GM12878 (cell line): Measurements from ENCODE around the gene FAM221A. TPM values are rescaled to one million over a fixed set of nuclear protein-coding genes. Genes with fewer than 3 reads are reported as not detected.

ENCODE experiments used
- ATF7 ChIP-seq: fragments of 450-650 bp; IDR thresholded peaks from 2 replicates; pipeline ENCODE4 v1.6.1; 2016; ENCODE audit warnings: low read depth, mild to moderate bottlenecking
- EZH2 ChIP-seq: IDR thresholded peaks from 2 replicates; pipeline ENCODE4 v1.6.1; 2012; ENCODE audit warnings: low read depth, mild to moderate bottlenecking, control low read depth, inconsistent platforms, low read length, borderline replicate concordance; ENCODE audit not compliant: control insufficient read depth
- FOS ChIP-seq: IDR thresholded peaks from 3 replicates; pipeline ENCODE4 v1.6.1; 2011; ENCODE audit warnings: borderline replicate concordance; ENCODE audit not compliant: insufficient read length; ENCODE audit errors: extremely low read depth
- KDM1A ChIP-seq: fragments of 200-600 bp; sonication (generic); IDR thresholded peaks from 2 replicates; pipeline ENCODE4 v1.6.1; 2016; ENCODE audit warnings: borderline replicate concordance
- NFIC ChIP-seq: IDR thresholded peaks from 2 replicates; pipeline ENCODE4 v1.6.1; 2012; ENCODE audit warnings: low read depth, mild to moderate bottlenecking, inconsistent platforms, low read length, moderate library complexity
- NR2F1 ChIP-seq: fragments of 450-650 bp; conservative IDR thresholded peaks from 2 replicates; pipeline ENCODE4 v1.6.1; 2017; ENCODE audit warnings: mild to moderate bottlenecking
- RUNX3 ChIP-seq: IDR thresholded peaks from 2 replicates; pipeline ENCODE4 v1.6.1; 2012; ENCODE audit warnings: low read length, inconsistent platforms
- WRNIP1 ChIP-seq: IDR thresholded peaks from 2 replicates; pipeline ENCODE4 v1.6.1; 2011; ENCODE audit warnings: low read depth, low read length, improper control_type of control experiment, borderline replicate concordance
- YY1 ChIP-seq: IDR thresholded peaks from 2 replicates; pipeline ENCODE4 v1.6.1; 2011; ENCODE audit warnings: low read depth, mild to moderate bottlenecking, low read length
- ZNF384 ChIP-seq: IDR thresholded peaks from 2 replicates; pipeline ENCODE4 v1.6.1; 2012; ENCODE audit warnings: low read depth, mild to moderate bottlenecking, low read length, improper control_type of control experiment, borderline replicate concordance
- polyA plus RNA-seq, 11 experiments: library from polyadenylated mRNA; depleted of rRNA in 4 of 11; unstranded in 6 of 11; stranded (reverse) in 5 of 11; fragments of >200 nt; fragmentation: Nextera tagmentation in 4 of 11; fragmentation: Illumina TruSeq in 1 of 11; extraction: Ambion mirVana in 4 of 11; extraction: Trizol in 1 of 11; gene quantifications; 1 replicate in 1 of 11; 2 replicates in 10 of 11; pipeline versions ENCODE4 v1.2.1 to v1.2.3, GENCODE V29; 2011 to 2016; ENCODE audit warnings: inconsistent platforms in 2 of 11, missing spikeins in 2 of 11, low read depth in 1 of 11
- total RNA-seq, 4 experiments: library from RNA; depleted of rRNA in 3 of 4; stranded (reverse); fragments of >200 nt in 3 of 4; fragmentation: Illumina TruSeq in 1 of 4; extraction: Trizol in 1 of 4; gene quantifications; 2 replicates each; pipeline versions ENCODE4 v1.2.1 to v1.2.3, GENCODE V29; 2013 to 2021
- TF ChIP-seq, protein P1 (sequence below): IDR thresholded peaks from 2 replicates; pipeline ENCODE4 v1.6.1; 2011; ENCODE audit warnings: low read depth, low read length, improper control_type of control experiment, borderline replicate concordance
- TF ChIP-seq, protein P2 (sequence below): fragments of 450-650 bp; IDR thresholded peaks from 2 replicates; pipeline ENCODE4 v1.6.1; 2017; ENCODE audit warnings: mild to moderate bottlenecking
- TF ChIP-seq, protein P3 (sequence below): IDR thresholded peaks from 2 replicates; pipeline ENCODE4 v1.6.1; 2011; ENCODE audit warnings: mild to moderate bottlenecking, low read depth, low read length, moderate library complexity; ENCODE audit not compliant: insufficient replicate concordance
- TF ChIP-seq, protein P4 (sequence below): fragments of 450-650 bp; IDR thresholded peaks from 2 replicates; pipeline ENCODE4 v1.6.1; 2017; ENCODE audit warnings: mild to moderate bottlenecking, moderate library complexity
- TF ChIP-seq, protein P5 (sequence below): fragments of 450-650 bp; IDR thresholded peaks from 2 replicates; pipeline ENCODE4 v1.6.1; 2017; ENCODE audit warnings: mild to moderate bottlenecking, moderate library complexity

Gene FAM221A
- total and polyA plus RNA-seq, 10 of the 15 experiments (the other 5 are each of a cell fraction or from before 2014, with no cell fraction given): 6.3 to 16.7 (median 9.7) TPM

DNA sequence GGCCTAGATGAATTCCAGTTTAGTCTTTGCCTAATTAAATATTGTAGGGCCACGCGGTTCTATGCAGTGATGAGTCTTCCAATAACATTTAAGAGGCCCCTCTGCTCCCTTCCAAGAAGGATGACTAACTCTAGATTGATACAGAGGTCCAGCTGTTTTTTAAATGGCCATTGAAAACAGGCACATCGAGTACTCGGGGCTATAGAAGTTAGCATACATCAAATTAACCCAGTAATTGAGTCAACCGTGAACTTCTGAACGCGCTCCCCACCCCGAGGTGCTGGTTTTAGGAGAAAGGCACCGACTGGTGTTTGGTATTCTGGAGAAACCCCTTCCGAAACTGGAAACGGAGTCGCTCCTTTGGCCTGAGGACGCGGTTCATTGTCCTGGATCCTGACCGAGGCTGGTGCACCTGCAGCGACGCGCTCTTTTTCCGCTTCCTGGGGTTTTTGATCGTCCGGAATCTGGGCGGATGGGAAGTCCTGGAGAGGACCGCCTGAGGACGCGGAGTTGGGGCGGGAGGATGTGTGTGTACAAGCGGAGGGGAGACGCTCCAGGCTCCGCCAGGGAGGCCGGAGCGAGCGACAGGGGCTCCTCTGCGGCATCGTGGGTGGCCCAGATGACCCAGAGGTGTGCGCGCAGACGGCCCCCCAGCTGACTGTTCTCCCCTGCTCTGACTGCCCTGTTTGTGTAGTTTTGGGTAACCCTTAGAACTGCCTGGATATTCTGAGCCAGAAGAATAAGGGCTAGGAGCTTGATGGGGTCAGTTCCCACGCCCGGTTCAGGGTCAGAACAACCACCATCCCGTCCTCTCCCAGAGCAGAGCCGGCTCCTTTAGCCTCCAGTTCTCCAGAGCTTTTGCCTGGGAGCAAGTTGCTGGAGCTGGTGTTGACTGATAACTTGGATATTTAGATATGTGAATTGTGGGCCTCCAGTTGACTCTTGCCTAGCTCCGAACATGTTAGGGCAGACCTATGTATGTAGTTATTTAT lies 711 bp downstream of the FAM221A start (continued):
- TF ChIP-seq NFIC (no peak), ZNF384 (no peak), FOS (no peak), WRNIP1 (no peak), YY1 (peak; percentile 25; the same call in 1 of the 2 replicates), KDM1A (no peak), ATF7 (no peak), EZH2 (no peak), RUNX3 (no peak; the same call in 1 of the 2 replicates), NR2F1 (peak; percentile 20; the same call in 1 of the 2 replicates)
- TF ChIP-seq, protein P1, sequence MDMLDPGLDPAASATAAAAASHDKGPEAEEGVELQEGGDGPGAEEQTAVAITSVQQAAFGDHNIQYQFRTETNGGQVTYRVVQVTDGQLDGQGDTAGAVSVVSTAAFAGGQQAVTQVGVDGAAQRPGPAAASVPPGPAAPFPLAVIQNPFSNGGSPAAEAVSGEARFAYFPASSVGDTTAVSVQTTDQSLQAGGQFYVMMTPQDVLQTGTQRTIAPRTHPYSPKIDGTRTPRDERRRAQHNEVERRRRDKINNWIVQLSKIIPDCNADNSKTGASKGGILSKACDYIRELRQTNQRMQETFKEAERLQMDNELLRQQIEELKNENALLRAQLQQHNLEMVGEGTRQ: no peak
- TF ChIP-seq, protein P2, sequence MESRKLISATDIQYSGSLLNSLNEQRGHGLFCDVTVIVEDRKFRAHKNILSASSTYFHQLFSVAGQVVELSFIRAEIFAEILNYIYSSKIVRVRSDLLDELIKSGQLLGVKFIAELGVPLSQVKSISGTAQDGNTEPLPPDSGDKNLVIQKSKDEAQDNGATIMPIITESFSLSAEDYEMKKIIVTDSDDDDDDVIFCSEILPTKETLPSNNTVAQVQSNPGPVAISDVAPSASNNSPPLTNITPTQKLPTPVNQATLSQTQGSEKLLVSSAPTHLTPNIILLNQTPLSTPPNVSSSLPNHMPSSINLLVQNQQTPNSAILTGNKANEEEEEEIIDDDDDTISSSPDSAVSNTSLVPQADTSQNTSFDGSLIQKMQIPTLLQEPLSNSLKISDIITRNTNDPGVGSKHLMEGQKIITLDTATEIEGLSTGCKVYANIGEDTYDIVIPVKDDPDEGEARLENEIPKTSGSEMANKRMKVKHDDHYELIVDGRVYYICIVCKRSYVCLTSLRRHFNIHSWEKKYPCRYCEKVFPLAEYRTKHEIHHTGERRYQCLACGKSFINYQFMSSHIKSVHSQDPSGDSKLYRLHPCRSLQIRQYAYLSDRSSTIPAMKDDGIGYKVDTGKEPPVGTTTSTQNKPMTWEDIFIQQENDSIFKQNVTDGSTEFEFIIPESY: no peak
- TF ChIP-seq, protein P3, sequence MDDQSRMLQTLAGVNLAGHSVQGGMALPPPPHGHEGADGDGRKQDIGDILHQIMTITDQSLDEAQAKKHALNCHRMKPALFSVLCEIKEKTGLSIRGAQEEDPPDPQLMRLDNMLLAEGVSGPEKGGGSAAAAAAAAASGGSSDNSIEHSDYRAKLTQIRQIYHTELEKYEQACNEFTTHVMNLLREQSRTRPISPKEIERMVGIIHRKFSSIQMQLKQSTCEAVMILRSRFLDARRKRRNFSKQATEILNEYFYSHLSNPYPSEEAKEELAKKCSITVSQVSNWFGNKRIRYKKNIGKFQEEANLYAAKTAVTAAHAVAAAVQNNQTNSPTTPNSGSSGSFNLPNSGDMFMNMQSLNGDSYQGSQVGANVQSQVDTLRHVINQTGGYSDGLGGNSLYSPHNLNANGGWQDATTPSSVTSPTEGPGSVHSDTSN: no peak
- TF ChIP-seq, protein P4, sequence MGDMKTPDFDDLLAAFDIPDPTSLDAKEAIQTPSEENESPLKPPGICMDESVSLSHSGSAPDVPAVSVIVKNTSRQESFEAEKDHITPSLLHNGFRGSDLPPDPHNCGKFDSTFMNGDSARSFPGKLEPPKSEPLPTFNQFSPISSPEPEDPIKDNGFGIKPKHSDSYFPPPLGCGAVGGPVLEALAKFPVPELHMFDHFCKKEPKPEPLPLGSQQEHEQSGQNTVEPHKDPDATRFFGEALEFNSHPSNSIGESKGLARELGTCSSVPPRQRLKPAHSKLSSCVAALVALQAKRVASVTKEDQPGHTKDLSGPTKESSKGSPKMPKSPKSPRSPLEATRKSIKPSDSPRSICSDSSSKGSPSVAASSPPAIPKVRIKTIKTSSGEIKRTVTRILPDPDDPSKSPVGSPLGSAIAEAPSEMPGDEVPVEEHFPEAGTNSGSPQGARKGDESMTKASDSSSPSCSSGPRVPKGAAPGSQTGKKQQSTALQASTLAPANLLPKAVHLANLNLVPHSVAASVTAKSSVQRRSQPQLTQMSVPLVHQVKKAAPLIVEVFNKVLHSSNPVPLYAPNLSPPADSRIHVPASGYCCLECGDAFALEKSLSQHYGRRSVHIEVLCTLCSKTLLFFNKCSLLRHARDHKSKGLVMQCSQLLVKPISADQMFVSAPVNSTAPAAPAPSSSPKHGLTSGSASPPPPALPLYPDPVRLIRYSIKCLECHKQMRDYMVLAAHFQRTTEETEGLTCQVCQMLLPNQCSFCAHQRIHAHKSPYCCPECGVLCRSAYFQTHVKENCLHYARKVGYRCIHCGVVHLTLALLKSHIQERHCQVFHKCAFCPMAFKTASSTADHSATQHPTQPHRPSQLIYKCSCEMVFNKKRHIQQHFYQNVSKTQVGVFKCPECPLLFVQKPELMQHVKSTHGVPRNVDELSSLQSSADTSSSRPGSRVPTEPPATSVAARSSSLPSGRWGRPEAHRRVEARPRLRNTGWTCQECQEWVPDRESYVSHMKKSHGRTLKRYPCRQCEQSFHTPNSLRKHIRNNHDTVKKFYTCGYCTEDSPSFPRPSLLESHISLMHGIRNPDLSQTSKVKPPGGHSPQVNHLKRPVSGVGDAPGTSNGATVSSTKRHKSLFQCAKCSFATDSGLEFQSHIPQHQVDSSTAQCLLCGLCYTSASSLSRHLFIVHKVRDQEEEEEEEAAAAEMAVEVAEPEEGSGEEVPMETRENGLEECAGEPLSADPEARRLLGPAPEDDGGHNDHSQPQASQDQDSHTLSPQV: no peak
- TF ChIP-seq, protein P5, sequence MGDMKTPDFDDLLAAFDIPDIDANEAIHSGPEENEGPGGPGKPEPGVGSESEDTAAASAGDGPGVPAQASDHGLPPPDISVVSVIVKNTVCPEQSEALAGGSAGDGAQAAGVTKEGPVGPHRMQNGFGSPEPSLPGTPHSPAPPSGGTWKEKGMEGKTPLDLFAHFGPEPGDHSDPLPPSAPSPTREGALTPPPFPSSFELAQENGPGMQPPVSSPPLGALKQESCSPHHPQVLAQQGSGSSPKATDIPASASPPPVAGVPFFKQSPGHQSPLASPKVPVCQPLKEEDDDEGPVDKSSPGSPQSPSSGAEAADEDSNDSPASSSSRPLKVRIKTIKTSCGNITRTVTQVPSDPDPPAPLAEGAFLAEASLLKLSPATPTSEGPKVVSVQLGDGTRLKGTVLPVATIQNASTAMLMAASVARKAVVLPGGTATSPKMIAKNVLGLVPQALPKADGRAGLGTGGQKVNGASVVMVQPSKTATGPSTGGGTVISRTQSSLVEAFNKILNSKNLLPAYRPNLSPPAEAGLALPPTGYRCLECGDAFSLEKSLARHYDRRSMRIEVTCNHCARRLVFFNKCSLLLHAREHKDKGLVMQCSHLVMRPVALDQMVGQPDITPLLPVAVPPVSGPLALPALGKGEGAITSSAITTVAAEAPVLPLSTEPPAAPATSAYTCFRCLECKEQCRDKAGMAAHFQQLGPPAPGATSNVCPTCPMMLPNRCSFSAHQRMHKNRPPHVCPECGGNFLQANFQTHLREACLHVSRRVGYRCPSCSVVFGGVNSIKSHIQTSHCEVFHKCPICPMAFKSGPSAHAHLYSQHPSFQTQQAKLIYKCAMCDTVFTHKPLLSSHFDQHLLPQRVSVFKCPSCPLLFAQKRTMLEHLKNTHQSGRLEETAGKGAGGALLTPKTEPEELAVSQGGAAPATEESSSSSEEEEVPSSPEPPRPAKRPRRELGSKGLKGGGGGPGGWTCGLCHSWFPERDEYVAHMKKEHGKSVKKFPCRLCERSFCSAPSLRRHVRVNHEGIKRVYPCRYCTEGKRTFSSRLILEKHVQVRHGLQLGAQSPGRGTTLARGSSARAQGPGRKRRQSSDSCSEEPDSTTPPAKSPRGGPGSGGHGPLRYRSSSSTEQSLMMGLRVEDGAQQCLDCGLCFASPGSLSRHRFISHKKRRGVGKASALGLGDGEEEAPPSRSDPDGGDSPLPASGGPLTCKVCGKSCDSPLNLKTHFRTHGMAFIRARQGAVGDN: no peak
